Fibroblast of the aortic adventitia (primary cell): ENCODE data around the gene AATK. TPM values are rescaled to one million over a fixed set of nuclear protein-coding genes. Genes with fewer than 3 reads are reported as not detected.

ENCODE experiments used
- DNase-seq: peaks from one replicate; pipeline ENCODE4 v3.0.0-alpha.2; 2010; ENCODE audit warnings: low read depth
- H3K4me3 ChIP-seq: 2 replicates; pipeline ENCODE4 v1.5.1; 2011; ENCODE audit warnings: low read depth, mild to moderate bottlenecking, control low read depth, low read length, moderate library complexity
- total RNA-seq: library from RNA; depleted of rRNA; stranded (reverse); fragments of >200 nt; gene quantifications from 2 replicates; pipeline ENCODE4 v1.2.3, GENCODE V29; 2012; ENCODE audit warnings: low replicate concordance
- TF ChIP-seq, protein P1 (sequence below): IDR thresholded peaks from 2 replicates; pipeline ENCODE4 v1.5.1; 2011; ENCODE audit warnings: mild to moderate bottlenecking, low read length, control low read depth, inconsistent platforms; ENCODE audit not compliant: insufficient read depth

The AATK gene
- total RNA-seq, 1 donor = 0.18 TPM

DNA sequence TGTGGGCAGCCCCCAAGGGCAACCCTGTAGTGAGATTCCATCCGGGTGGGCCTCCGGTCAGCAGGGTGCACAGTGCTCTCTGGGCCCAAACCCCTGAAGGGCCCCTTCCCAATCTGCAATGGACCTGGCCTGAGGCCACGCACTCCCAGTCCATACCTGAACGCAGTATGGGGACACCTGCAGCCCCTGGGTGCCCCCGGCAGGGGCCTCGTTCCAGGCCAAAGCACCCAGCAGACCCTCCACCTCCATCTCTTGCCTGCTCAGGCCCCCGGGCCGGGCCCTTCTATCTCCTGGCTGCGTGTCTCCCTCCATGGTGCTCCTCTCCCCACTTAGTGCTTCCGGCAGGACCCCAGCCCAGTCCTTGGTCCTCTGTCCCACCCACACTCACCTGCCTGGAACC, 17.3 kb upstream of the AATK start:
- no peak for DNase-seq
- TF ChIP-seq, protein P1, sequence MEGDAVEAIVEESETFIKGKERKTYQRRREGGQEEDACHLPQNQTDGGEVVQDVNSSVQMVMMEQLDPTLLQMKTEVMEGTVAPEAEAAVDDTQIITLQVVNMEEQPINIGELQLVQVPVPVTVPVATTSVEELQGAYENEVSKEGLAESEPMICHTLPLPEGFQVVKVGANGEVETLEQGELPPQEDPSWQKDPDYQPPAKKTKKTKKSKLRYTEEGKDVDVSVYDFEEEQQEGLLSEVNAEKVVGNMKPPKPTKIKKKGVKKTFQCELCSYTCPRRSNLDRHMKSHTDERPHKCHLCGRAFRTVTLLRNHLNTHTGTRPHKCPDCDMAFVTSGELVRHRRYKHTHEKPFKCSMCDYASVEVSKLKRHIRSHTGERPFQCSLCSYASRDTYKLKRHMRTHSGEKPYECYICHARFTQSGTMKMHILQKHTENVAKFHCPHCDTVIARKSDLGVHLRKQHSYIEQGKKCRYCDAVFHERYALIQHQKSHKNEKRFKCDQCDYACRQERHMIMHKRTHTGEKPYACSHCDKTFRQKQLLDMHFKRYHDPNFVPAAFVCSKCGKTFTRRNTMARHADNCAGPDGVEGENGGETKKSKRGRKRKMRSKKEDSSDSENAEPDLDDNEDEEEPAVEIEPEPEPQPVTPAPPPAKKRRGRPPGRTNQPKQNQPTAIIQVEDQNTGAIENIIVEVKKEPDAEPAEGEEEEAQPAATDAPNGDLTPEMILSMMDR = no peak
- no peak overlapping the region for H3K4me3 ChIP-seq

DNA sequence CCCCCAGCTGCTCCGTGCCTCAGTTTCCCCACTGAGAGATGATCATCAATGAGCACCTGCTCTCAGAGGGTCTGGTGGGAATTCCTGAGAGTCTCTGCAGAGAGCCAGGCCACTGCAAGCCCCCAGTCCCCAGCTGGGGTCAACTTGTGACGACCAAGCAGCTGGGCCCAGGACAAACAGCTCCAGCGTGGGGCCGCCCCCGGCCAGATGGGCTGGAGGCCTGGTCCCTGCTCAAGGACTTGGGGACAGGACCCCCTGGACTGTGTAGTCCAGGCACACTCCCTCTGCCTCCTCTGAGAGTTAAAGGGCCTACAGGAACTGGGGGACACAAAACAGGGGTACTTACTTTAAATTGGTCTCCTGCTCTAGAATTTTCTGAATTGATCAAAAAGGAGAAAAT, 16.6 kb upstream of the AATK start:
- DNase-seq = no peak
- TF ChIP-seq, protein P1 = no peak
- H3K4me3 ChIP-seq = no peak overlapping the region

DNA sequence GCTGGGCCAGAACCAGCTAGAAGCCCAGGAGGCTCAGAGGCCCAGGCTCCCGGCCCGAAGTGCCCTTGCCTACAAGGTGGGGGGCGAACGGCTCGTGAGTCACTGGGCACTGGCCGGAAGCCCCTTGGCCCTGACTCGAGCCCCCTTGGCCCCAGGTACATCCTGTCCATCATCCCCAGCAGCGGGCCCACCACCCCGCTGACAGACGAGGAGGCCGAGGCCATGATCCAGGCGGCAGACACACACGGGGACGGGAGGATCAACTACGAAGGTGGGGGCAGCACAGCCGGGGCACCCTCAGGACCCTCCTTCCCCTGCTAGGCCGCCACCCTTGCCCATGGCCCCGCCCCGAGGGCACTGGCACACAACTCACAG, 15.8 kb upstream of the AATK start:
- no peak for DNase-seq
- H3K4me3 ChIP-seq = no peak overlapping the region
- TF ChIP-seq, protein P1 = no peak

DNA sequence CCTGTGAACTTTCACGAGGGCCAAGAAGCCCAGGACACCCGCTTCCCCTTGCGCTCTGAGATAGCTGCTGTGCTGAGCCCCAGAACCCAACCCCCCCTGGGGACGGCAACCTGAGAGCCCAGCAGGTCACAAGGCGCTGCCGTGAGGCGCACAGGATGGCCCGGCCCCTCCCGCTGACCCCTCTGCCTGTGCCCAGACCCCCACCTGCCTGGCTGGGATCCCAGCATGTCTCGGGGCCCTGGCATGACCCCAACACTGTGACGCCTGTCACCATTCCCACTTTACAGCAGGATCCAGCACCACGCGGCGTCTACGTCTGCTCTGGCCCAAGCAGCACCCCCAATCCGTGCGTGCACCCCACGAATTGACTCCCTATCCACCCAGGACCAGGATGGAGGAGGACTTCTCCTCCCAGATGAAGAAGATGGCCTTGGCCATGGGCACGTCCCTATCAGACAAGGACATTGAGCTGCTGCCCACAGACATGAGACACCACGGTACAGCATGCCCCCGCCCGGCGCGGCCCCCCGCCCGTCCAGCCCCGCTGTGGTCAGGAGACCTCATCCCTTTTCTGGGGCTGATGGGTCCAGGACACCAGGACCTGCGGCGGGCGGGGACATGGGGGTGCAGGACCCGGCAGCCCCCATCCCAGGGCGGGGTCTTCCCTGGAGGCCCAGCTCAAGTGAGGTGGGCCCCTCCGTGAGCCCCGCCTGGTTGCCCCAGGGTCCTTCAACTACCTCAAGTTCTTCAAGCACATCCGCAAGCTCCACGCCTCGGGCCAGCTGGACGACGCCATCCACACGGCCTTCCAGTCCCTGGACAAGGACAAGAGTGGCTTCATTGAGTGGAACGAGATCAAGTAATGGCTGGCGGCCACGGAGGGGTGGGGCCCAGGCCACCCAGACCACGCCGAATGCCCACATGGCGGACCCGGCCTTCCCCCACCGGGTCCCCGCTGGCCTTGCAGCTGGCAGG, 15.1 kb upstream of the AATK start:
- TF ChIP-seq, protein P1 = no peak
- no peak overlapping the region for H3K4me3 ChIP-seq
- DNase-seq = no peak

DNA sequence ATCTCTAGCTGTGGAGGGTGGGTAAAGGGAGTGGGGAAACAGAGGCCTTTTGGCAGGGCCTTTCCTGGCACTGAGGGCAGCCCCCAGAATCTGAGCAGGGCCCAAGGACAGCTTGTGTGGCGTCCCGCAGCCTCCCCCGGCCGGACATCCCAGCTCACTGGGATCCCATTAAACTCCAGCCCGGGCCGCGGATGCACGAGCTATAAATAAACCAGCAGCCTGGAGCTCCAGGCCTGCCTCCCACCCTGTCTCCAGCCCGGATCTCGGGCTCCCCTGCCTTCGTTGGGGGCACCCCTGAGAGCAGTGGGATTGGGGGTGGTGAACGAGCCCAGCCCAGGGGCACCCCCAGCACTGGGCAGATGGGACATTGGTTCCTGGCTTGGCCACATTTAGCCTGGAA, 13.8 kb upstream of the AATK start:
- H3K4me3 ChIP-seq = no peak overlapping the region
- no peak for DNase-seq
- TF ChIP-seq, protein P1 = no peak

DNA sequence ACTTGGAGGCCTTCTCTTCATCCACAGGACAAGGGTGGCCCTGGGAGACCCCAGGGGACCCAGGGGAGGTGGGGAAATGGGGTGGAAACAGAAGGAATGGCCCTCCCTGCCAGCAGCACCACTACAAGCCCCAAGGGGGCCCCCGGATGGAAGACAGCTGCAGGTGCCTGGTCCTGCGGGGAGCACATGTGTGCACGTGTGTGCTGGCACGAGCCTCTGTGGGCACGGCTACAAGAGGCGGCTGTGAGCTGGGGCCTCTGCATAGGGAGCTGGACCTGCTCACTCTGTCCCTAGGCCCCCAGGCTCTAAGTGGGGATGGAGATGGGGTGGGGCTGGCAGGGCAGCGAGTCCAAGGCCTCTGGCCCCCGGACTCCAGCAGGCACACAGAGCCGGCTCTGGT, 13.2 kb upstream of the AATK start:
- H3K4me3 ChIP-seq = no peak overlapping the region
- TF ChIP-seq, protein P1 = no peak

More for the DNA sequence above, 13.2 kb upstream of the AATK start:
- no peak for DNase-seq
